ENCODE data around the gene RGL1.

DNA sequence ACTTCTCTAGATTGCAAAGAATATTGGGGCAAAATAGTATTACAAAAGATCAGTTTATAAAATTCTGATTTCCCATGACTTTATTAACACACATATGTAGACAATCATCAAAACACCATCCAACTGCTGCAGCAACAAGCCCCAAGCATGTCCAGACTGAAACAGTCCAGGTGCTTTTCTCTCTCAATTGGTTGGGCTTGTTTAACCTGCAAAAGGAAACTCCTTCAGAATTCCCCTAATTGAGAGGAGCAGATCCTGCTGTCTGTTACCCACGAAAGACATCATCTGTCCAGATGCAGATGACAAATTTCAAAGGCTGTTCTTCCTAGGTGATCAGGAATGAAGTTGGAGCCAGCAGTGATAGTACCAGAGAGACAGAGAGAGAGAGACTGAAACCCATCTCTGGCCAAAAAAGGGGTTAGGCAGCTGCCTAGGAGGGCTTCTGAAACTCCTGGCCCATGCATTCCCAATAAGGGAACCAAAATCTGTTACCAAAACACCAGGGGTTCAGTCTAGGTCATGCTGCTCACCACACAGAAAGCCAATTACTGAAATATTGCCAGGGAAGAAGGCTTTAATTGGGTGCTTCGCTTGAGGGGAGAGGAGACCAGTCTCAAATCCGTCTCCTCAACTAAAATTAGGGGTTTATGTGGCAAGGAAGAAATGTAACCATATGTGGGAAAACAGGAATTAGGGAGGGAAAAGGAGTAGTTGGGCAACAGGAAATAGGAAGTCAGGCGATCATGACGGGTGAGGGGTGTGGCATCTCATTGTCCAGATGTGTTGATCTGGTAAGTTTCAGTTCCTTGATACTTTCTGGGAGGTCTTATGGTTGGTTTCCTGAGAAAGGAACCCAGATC, 34.7 kb upstream of the RGL1 start:
- TF ChIP-seq CTCF (conservative IDR thresholded peaks at IDR 0.05; ENCODE audit: low read depth, low read length) (no peak), EZH2 (IDR thresholded peaks at IDR 0.05; ENCODE audit: low read length, unreplicated experiment) (no peak)

Measured in PC-3 (cell line).